ENCODE data around the gene MDFIC. TPM values are rescaled to one million over a fixed set of nuclear protein-coding genes. Genes with fewer than 3 reads are reported as not detected.

Gene MDFIC
- total RNA-seq, 1 donor from 2014 or later, result 9.7 TPM

GRCh38 chr7:114985116-114985715 lies 63.3 kb downstream of the MDFIC start:
- Histone ChIP-seq H3K27me3 (ENCODE audit: control insufficient read depth, insufficient read depth, low read length) (no peaks in the 10 kb centered on the region), H3K4me3 (ENCODE audit: low read depth, low read length) (no peak overlapping the region), H3K36me3 (ENCODE audit: control insufficient read depth, insufficient read depth, low read length) (no peaks in the 10 kb centered on the region)
- TF ChIP-seq CTCF (IDR thresholded peaks at IDR 0.05; ENCODE audit: insufficient read depth, low read length, poor library complexity, severe bottlenecking), result no peak
- DNase-seq (ENCODE audit: low read depth), result no peak

- peak; percentile 34 for DNase-seq (ENCODE audit: low read depth)
- no peak for TF ChIP-seq CTCF (IDR thresholded peaks at IDR 0.05; ENCODE audit: insufficient read depth, low read length, poor library complexity, severe bottlenecking)
Observed at GRCh38 chr7:114986190-114987180, 64.6 kb downstream of the MDFIC start.

GRCh38 chr7:114988026-114988425 lies 66.1 kb downstream of the MDFIC start:
- Histone ChIP-seq H3K27me3 (ENCODE audit: control insufficient read depth, insufficient read depth, low read length) (no peaks in the 10 kb centered on the region), H3K4me3 (ENCODE audit: low read depth, low read length) (no peak overlapping the region), H3K36me3 (ENCODE audit: control insufficient read depth, insufficient read depth, low read length) (no peaks in the 10 kb centered on the region)
- TF ChIP-seq CTCF (IDR thresholded peaks at IDR 0.05; ENCODE audit: insufficient read depth, low read length, poor library complexity, severe bottlenecking), result no peak
- no peak for DNase-seq (ENCODE audit: low read depth)

More at GRCh38 chr7:114986190-114987180, 64.6 kb downstream of the MDFIC start:
- Histone ChIP-seq H3K4me3 (ENCODE audit: low read depth, low read length) (no peak overlapping the region), H3K36me3 (ENCODE audit: control insufficient read depth, insufficient read depth, low read length) (no peaks in the 10 kb centered on the region), H3K27me3 (ENCODE audit: control insufficient read depth, insufficient read depth, low read length) (no peaks in the 10 kb centered on the region)

- Histone ChIP-seq H3K4me3 (ENCODE audit: low read depth, low read length) (no peak overlapping the region), H3K27me3 (ENCODE audit: control insufficient read depth, insufficient read depth, low read length) (no peaks in the 10 kb centered on the region), H3K36me3 (ENCODE audit: control insufficient read depth, insufficient read depth, low read length) (no peaks in the 10 kb centered on the region)
- no peak for TF ChIP-seq CTCF (IDR thresholded peaks at IDR 0.05; ENCODE audit: insufficient read depth, low read length, poor library complexity, severe bottlenecking)
- DNase-seq (ENCODE audit: low read depth), result peak; percentile 14
Observed at GRCh38 chr7:114988755-114989375, 67.0 kb downstream of the MDFIC start.

GRCh38 chr7:114989531-114989930 lies 67.6 kb downstream of the MDFIC start:
- DNase-seq (ENCODE audit: low read depth), result no peak
- Histone ChIP-seq H3K36me3 (ENCODE audit: control insufficient read depth, insufficient read depth, low read length) (no peaks in the 10 kb centered on the region), H3K27me3 (ENCODE audit: control insufficient read depth, insufficient read depth, low read length) (no peaks in the 10 kb centered on the region), H3K4me3 (ENCODE audit: low read depth, low read length) (no peak overlapping the region)
- no peak for TF ChIP-seq CTCF (IDR thresholded peaks at IDR 0.05; ENCODE audit: insufficient read depth, low read length, poor library complexity, severe bottlenecking)
